Panc1 (cell line): ENCODE data around the gene SLC12A8. TPM values are rescaled to one million over a fixed set of nuclear protein-coding genes. Genes with fewer than 3 reads are reported as not detected.

Source experiments
- ATAC-seq: fragments of 200-7000 bp; cut with Tn5 transposase; 2 replicates; pipeline ENCODE4 v1.9.1; 2020; ENCODE audit warnings: mild to moderate bottlenecking, moderate library complexity
- BruUV-seq: library from RNA; stranded (reverse); fragments of 400-500 nt; replicated peaks from 2 replicates; lab custom pipeline; 2021; lab: Mats Ljungman, UMichigan
- CTCF ChIA-PET: fragments of 300-600 bp; sonication (Branson Sonifier 250); formaldehyde crosslinking; loops from one replicate; lab custom pipeline; 2022; ENCODE audit warnings: antibody characterized with exemption; lab: Charles Lee
- POLR2A ChIA-PET: fragments of 300-600 bp; sonication (Branson Sonifier 250); formaldehyde crosslinking; loops from one replicate; lab custom pipeline; 2022; ENCODE audit warnings: antibody characterized with exemption; lab: Charles Lee
- DNase-seq: peaks from one replicate; pipeline ENCODE4 v3.0.0-alpha.2; 2010; ENCODE audit warnings: low read depth, low spot score
- H3K27ac ChIP-seq: 2 replicates; pipeline ENCODE4 v1.5.1; 2011; ENCODE audit warnings: mild to moderate bottlenecking, low read length, inconsistent platforms
- H3K27me3 ChIP-seq: fragments of 200-500 bp; sonication (Bioruptor generic); 2 replicates; pipeline ENCODE4 v1.6.0; 2014; ENCODE audit warnings: low read length, inconsistent platforms; ENCODE audit not compliant: control insufficient read depth, insufficient read depth
- H3K36me3 ChIP-seq: fragments of 200-500 bp; sonication (Bioruptor generic); 2 replicates; pipeline ENCODE4 v1.5.1; 2014; ENCODE audit warnings: inconsistent platforms, mild to moderate bottlenecking, low read length, moderate library complexity; ENCODE audit not compliant: control insufficient read depth, insufficient read depth
- H3K4me1 ChIP-seq: 2 replicates; pipeline ENCODE4 v1.5.1; 2011; ENCODE audit warnings: inconsistent platforms, mild to moderate bottlenecking, low read length, moderate library complexity; ENCODE audit not compliant: control insufficient read depth, insufficient read depth
- H3K4me3 ChIP-seq, 2 experiments: 2 replicates each; pipeline ENCODE4 v1.5.1; 2011 to 2012; ENCODE audit warnings: low read depth in 2 of 2, low read length in 2 of 2, mild to moderate bottlenecking in 2 of 2, inconsistent platforms in 1 of 2, moderate library complexity in 1 of 2
- H3K9me3 ChIP-seq: fragments of 200-500 bp; sonication (Bioruptor generic); 2 replicates; pipeline ENCODE4 v1.5.1; 2014; ENCODE audit warnings: low read depth, mild to moderate bottlenecking, inconsistent platforms, low read length, moderate library complexity; ENCODE audit not compliant: control insufficient read depth, insufficient read depth
- CTCF ChIP-seq: fragments of 450-650 bp; IDR thresholded peaks from 2 replicates; pipeline ENCODE4 v1.5.1; 2017; ENCODE audit warnings: mild to moderate bottlenecking
- POLR2AphosphoS5 ChIP-seq: IDR thresholded peaks from 2 replicates; pipeline ENCODE4 v1.6.1; 2012; ENCODE audit warnings: mild to moderate bottlenecking, low read depth, low read length, moderate library complexity
- REST ChIP-seq, 2 experiments: IDR thresholded peaks; 2 replicates each; pipeline ENCODE4 v1.6.1; 2011 to 2012; ENCODE audit warnings: low read depth in 2 of 2, control low read depth in 1 of 2, low read length in 1 of 2, mild to moderate bottlenecking in 1 of 2, moderate library complexity in 1 of 2; ENCODE audit not compliant: insufficient read depth in 1 of 2
- SIN3A ChIP-seq: IDR thresholded peaks from 2 replicates; pipeline ENCODE4 v1.6.1; 2012; ENCODE audit warnings: low read depth, mild to moderate bottlenecking, low read length, moderate library complexity, borderline replicate concordance; ENCODE audit not compliant: insufficient read depth
- TCF7L2 ChIP-seq: IDR thresholded peaks from 2 replicates; pipeline ENCODE4 v1.6.1; 2011; ENCODE audit warnings: mild to moderate bottlenecking, low read depth, low read length, inconsistent platforms
- in situ Hi-C: cut with HindIII; loops from 2 replicates; pipeline ENCODE4 v1.10.0; 2016; ENCODE audit warnings: low sequenced_read_pairs, low pct_unique_long_range_greater_than_20kb
- intact Hi-C: fragments of 100-400 bp; cut with micrococcal nuclease; formaldehyde crosslinking; loops from one replicate; pipeline ENCODE4 v1.10.0; 2022; ENCODE audit not compliant: unreplicated experiment
- total RNA-seq: library from RNA; stranded (reverse); gene quantifications from one replicate; pipeline ENCODE4 v1.2.1, GENCODE V29; 2021; ENCODE audit not compliant: unreplicated experiment

The SLC12A8 gene
- total RNA-seq, 1 experiment from 2014 or later: 7.0 TPM

- no peaks in the 10 kb centered on the region for H3K36me3 ChIP-seq
- no peaks in the 10 kb centered on the region for H3K27me3 ChIP-seq
- in situ Hi-C loops: no loop called here
- BruUV-seq: no TSS peak
- TF ChIP-seq POLR2AphosphoS5: no peak
- TF ChIP-seq TCF7L2: no peak
- no peak for TF ChIP-seq REST (IDR thresholded peaks at IDR 0.05; ENCODE audit: insufficient read depth in 1 of 2, low read depth in 2 of 2, low read length in 1 of 2)
- no peak for TF ChIP-seq CTCF
- no peak for TF ChIP-seq SIN3A
- DNase-seq: no peak
- ChIA-PET POLR2A (interaction anchor here (0.9 kb wide), 1 partner anchor 16 kb away, joined by 3 read pairs; no protein-coding TSS in a partner anchor), CTCF (no interaction called here)
- H3K4me3 ChIP-seq: peak overlapping the region; percentile 92 to 94
- intact Hi-C loops: loop anchor here (5.0 kb wide), 1 partner anchor 98 kb away; no protein-coding TSS in a partner anchor
- H3K27ac ChIP-seq: peak overlapping the region; percentile 96
- no peak for ATAC-seq
- H3K9me3 ChIP-seq: no peaks in the 10 kb centered on the region
- peaks cover 69% of the 10 kb centered on the region for H3K4me1 ChIP-seq
These were observed 158.5 kb downstream of the SLC12A8 start for GRCh38 chr3:125054062-125054448.

GRCh38 chr3:125053304-125053699 is 159.2 kb downstream of the SLC12A8 start:
- ChIA-PET POLR2A (no interaction called here), CTCF (no interaction called here)
- Histone ChIP-seq H3K4me1 (peaks cover 74% of the 10 kb centered on the region), H3K36me3 (no peaks in the 10 kb centered on the region), H3K27me3 (no peaks in the 10 kb centered on the region), H3K9me3 (no peaks in the 10 kb centered on the region), H3K27ac (peak overlapping the region; percentile 96), H3K4me3 (peak overlapping the region; percentile 92 to 94)
- DNase-seq: no peak
- intact Hi-C loops (loop anchor here (5.0 kb wide), 1 partner anchor 99 kb away; no protein-coding TSS in a partner anchor), in situ Hi-C loops (no loop called here)
- ATAC-seq: no peak
- no peak for TF ChIP-seq CTCF
- TF ChIP-seq REST (IDR thresholded peaks at IDR 0.05; ENCODE audit: insufficient read depth in 1 of 2, low read depth in 2 of 2, low read length in 1 of 2): no peak
- TF ChIP-seq POLR2AphosphoS5: no peak
- no peak for TF ChIP-seq TCF7L2
- no peak for TF ChIP-seq SIN3A
- no TSS peak for BruUV-seq
